ENCODE results near the gene PADI2.

The PADI2 gene

DNA sequence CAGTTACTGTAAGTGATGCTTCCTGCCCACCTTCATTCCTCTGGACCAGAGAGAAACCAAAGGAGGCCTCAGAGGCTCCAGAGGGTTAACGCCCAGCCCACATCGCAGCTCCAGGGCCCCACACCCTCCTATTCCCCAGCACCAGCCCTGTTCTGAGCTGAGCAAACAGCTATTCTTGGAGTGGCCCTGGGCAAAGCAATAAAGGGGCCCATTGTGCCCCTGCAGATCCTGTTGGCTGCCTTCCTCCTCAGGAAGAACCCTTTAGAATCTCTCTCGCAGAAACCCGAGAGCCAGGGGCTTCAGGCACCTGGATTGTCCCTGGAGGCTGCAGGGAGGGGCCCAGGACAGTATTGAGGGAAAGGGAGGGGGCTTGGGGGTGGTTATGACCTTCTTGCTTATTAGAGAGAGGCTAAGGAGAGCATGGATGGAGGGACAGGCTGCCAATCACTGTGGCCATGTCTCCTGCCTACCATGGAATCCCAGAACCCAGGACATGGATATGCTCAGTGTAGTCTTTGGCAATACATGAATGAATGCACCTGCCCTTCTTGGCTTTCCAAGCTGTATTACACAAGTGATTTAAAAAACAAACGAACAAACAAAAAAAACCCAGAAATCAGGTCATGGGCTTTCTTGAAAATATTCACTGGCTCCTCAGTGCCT, 9.2 kb downstream of the PADI2 start:
- TF ChIP-seq, protein P1, sequence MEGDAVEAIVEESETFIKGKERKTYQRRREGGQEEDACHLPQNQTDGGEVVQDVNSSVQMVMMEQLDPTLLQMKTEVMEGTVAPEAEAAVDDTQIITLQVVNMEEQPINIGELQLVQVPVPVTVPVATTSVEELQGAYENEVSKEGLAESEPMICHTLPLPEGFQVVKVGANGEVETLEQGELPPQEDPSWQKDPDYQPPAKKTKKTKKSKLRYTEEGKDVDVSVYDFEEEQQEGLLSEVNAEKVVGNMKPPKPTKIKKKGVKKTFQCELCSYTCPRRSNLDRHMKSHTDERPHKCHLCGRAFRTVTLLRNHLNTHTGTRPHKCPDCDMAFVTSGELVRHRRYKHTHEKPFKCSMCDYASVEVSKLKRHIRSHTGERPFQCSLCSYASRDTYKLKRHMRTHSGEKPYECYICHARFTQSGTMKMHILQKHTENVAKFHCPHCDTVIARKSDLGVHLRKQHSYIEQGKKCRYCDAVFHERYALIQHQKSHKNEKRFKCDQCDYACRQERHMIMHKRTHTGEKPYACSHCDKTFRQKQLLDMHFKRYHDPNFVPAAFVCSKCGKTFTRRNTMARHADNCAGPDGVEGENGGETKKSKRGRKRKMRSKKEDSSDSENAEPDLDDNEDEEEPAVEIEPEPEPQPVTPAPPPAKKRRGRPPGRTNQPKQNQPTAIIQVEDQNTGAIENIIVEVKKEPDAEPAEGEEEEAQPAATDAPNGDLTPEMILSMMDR (conservative IDR thresholded peaks at IDR 0.05; ENCODE audit: low read length) = no peak
- no peak for DNase-seq (ENCODE audit: low read depth)
- H3K4me3 ChIP-seq (ENCODE audit: low read length) = no peak overlapping the region

DNA sequence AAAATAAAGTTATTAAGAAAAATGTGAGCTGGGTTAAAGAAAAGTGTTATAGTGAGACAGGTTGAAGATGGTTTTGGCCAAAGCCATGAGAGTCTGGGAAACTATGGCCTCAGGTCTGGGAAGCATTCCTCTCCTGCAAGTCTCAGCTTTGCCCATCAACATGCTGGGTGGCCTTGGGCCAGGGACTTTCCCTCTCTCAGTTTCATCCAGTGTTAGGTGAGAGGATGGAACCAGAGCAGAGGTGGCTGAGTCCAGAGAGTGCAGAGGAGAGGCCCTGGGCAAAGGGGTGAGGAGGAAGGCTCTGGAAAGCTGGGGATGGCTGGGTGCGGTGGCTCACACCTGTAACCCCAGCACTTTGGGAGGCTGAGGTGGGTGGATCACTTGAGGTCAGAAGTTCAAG, 10.5 kb downstream of the PADI2 start:
- H3K4me3 ChIP-seq (ENCODE audit: low read length) = no peak overlapping the region
- DNase-seq (ENCODE audit: low read depth) = no peak
- TF ChIP-seq, protein P1 (conservative IDR thresholded peaks at IDR 0.05; ENCODE audit: low read length) = no peak

DNA sequence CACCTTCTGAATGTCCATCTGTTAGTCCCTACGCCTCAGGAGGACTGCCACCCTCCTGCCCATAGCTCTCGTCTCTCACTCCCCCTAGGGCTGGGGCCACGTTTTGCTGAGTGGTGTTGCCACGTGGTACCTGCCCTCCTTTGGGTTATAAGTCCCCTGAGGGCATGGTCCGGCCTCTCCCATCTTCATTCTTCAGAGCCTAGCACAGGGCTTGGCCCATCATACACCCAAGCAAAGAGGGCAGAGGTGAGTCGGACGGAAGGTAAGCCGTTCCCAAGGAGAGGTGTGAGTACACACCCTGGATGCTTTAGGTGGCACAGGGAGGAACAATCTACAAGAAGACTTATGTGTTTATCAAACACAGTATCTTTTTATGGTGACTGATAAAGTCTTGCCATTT, 10.9 kb downstream of the PADI2 start:
- TF ChIP-seq, protein P1 (conservative IDR thresholded peaks at IDR 0.05; ENCODE audit: low read length) = no peak
- DNase-seq (ENCODE audit: low read depth) = no peak
- no peak overlapping the region for H3K4me3 ChIP-seq (ENCODE audit: low read length)

DNA sequence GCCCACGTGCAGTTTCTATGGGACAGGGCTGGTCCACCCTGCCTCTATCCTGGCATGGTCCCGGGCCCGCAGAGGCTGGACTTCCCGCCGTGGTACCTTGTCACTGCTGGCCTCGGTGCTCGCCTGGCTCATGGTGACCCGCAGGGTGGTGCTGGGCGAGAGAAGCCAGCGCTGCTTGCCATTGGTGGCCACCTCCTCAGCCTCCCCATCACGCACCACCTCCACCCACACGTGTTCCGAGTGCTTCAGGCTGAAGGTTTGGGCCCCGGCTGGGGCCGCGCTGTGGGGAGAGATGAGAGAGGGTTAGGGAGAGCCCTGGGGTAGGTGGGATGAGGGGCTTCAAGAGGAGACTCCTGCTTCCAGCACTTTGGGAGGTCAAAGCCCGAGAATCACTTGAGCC, 14.5 kb downstream of the PADI2 start:
- no peak overlapping the region for H3K4me3 ChIP-seq (ENCODE audit: low read length)
- no peak for DNase-seq (ENCODE audit: low read depth)
- TF ChIP-seq, protein P1 (conservative IDR thresholded peaks at IDR 0.05; ENCODE audit: low read length) = no peak

DNA sequence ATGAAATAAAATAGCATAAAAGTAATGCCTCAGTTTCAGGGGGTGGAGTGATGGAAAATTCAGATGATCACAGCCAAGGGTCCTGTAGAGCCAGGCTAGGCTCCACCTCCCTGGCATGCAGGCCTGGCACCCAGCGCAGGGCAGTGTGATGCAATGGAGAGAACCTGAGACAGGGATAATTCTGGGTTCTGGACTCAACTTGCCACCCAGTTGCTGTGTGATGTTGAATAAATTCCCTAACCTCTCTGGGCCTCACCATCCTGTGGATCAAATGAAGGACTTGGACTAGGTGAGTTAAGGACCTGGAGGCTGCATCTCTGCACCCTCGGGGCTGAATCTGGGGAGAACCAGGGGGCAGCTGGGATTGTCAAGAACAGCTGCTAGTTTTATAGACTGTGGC, 17.0 kb downstream of the PADI2 start:
- DNase-seq (ENCODE audit: low read depth) = no peak
- TF ChIP-seq, protein P1 (conservative IDR thresholded peaks at IDR 0.05; ENCODE audit: low read length) = no peak

DNA sequence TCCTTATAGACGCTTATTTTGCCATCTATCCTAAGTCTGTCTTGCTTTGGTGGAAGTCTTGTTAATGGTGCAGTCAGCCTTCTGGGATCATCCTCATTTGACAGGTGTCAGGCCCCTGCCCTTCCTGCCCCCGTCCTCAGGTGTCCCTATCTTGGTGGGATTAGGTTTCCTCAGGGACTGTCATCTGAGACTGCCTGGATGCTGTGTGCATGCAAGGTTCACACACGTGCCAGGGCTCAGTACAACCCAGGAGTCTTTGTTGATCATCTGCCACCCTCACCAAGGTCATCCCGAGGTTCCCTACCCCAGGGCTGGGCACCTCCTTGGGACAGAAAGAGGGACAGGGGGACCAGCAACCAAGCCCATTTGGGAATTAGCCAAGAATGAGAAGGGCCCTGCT, 18.0 kb downstream of the PADI2 start:
- no peak for DNase-seq (ENCODE audit: low read depth)
- TF ChIP-seq, protein P1 (conservative IDR thresholded peaks at IDR 0.05; ENCODE audit: low read length) = no peak
- H3K4me3 ChIP-seq (ENCODE audit: low read length) = no peak overlapping the region

More for the DNA sequence above, 17.0 kb downstream of the PADI2 start:
- H3K4me3 ChIP-seq (ENCODE audit: low read length) = no peak overlapping the region

DNA sequence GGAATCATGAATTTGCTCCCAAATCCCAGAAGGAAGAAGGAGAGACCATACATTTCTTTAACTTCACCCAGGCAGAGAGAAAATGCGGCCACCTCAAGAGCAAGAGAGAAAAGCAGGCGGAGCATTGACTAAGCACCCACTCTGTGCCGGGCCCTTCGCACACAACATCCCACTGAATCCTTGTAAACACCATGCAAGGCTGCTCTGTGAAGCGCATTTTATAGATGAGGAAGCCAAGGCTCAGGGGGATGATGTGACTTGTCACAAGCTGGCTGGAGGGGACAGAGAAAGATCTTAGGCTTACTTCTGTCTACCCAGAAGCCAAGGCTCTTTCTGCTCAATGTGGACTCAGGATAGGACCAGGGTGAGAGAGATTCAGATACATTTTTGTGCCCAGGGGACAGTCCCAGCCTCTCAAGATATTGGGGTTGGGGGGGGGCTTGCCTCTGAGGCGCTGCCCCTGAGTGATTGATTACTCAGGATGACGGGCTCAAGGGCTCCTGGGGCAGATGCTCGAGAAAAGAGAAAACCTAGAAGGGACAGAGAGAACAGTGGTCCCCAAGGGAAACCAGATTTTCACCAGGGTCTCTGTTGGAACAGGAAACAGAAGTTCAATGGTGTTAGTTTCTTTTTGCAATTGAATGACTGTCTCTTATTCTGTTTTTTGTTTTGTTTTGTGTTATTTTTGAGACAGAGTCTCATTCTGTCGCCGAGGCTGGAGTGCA, 19.5 kb downstream of the PADI2 start:
- DNase-seq (ENCODE audit: low read depth) = no peak
- TF ChIP-seq, protein P1 (conservative IDR thresholded peaks at IDR 0.05; ENCODE audit: low read length) = no peak

More for the DNA sequence above, 19.5 kb downstream of the PADI2 start:
- H3K4me3 ChIP-seq (ENCODE audit: low read length) = no peak overlapping the region

All from AG10803 (cell line).